Mesenchymal stem cell (in vitro differentiated cells and primary cell): ENCODE results near the gene ZNF33B.
"Not testable (repeated sequence)": the region's sequence is repeated elsewhere in the genome, so short reads cannot be mapped to it uniquely, and the experiment has no call there.

Experiments
- DNase-seq: peaks from one replicate; pipeline ENCODE4 v3.0.0-alpha.2; 2013
- H2AFZ ChIP-seq: one replicate; pipeline ENCODE4 v1.6.1; 2013; ENCODE audit warnings: low read depth, mild to moderate bottlenecking, control low read depth, inconsistent platforms, low read length, moderate library complexity
- H2AK5ac ChIP-seq: 2 replicates; pipeline ENCODE4 v1.6.1; 2013; ENCODE audit warnings: low read length, moderate library complexity, mild to moderate bottlenecking, inconsistent platforms; ENCODE audit not compliant: severe bottlenecking
- H2BK120ac ChIP-seq: one replicate; pipeline ENCODE4 v1.6.1; 2013; ENCODE audit warnings: low read depth, mild to moderate bottlenecking, inconsistent platforms, low read length, moderate library complexity
- H2BK12ac ChIP-seq, 2 experiments: one replicate each; pipeline ENCODE4 v1.6.1; 2013; ENCODE audit warnings: inconsistent platforms in 2 of 2, low read length in 2 of 2, mild to moderate bottlenecking in 2 of 2, moderate library complexity in 2 of 2, control low read depth in 1 of 2
- H2BK15ac ChIP-seq: one replicate; pipeline ENCODE4 v1.6.1; 2013; ENCODE audit warnings: mild to moderate bottlenecking, low read depth, inconsistent platforms; ENCODE audit not compliant: poor library complexity, severe bottlenecking
- H2BK5ac ChIP-seq: 2 replicates; pipeline ENCODE4 v1.6.1; 2013; ENCODE audit warnings: low read depth, mild to moderate bottlenecking, low read length, control low read depth, inconsistent platforms; ENCODE audit not compliant: poor library complexity, severe bottlenecking
- H3K14ac ChIP-seq, 2 experiments: one replicate each; pipeline ENCODE4 v1.6.1; 2013; ENCODE audit warnings: inconsistent platforms in 2 of 2, low read length in 2 of 2, control low read depth in 1 of 2, mild to moderate bottlenecking in 1 of 2, moderate library complexity in 1 of 2
- H3K18ac ChIP-seq, 2 experiments: one replicate each; pipeline ENCODE4 v1.6.1; 2013; ENCODE audit warnings: inconsistent platforms in 2 of 2, low read length in 2 of 2, control low read depth in 1 of 2, low read depth in 1 of 2, mild to moderate bottlenecking in 1 of 2
- H3K23ac ChIP-seq, 2 experiments: one replicate each; pipeline ENCODE4 v1.6.1; 2013; ENCODE audit warnings: inconsistent platforms in 2 of 2, low read length in 2 of 2, mild to moderate bottlenecking in 2 of 2, moderate library complexity in 2 of 2, control low read depth in 1 of 2
- H3K27ac ChIP-seq: 2 replicates; pipeline ENCODE4 v1.5.1; 2013; ENCODE audit warnings: mild to moderate bottlenecking, moderate library complexity, low read length, control low read depth, inconsistent platforms; ENCODE audit not compliant: poor library complexity, severe bottlenecking
- H3K27me3 ChIP-seq, 2 experiments: 2 replicates each; pipeline versions ENCODE4 v1.6.1 to v1.7.0; 2013; ENCODE audit warnings: low read length in 2 of 2, mild to moderate bottlenecking in 2 of 2, moderate library complexity in 2 of 2, control low read depth in 1 of 2, inconsistent platforms in 1 of 2; ENCODE audit not compliant: control insufficient read depth in 1 of 2, insufficient read depth in 1 of 2
- H3K36me3 ChIP-seq, 2 experiments: 2 replicates each; pipeline versions ENCODE4 v1.6.1 to v1.7.0; 2013; ENCODE audit warnings: low read length in 2 of 2, control low read depth in 1 of 2, inconsistent platforms in 1 of 2, low read depth in 1 of 2, mild to moderate bottlenecking in 1 of 2; ENCODE audit not compliant: insufficient read depth in 2 of 2, control insufficient read depth in 1 of 2
- H3K4ac ChIP-seq, 2 experiments: one replicate each; pipeline ENCODE4 v1.6.1; 2013; ENCODE audit warnings: inconsistent platforms in 2 of 2, low read length in 2 of 2, mild to moderate bottlenecking in 2 of 2, moderate library complexity in 2 of 2, control low read depth in 1 of 2, low read depth in 1 of 2
- H3K4me1 ChIP-seq: 2 replicates; pipeline ENCODE4 v1.6.1; 2013; ENCODE audit warnings: low read depth, low read length, control low read depth; ENCODE audit not compliant: control insufficient read depth, insufficient read depth
- H3K4me2 ChIP-seq: 2 replicates; pipeline ENCODE4 v1.6.1; 2013; ENCODE audit warnings: low read length, mild to moderate bottlenecking, inconsistent platforms; ENCODE audit not compliant: poor library complexity, severe bottlenecking
- H3K4me3 ChIP-seq, 2 experiments: 2 replicates each; pipeline versions ENCODE4 v1.5.1 to v1.7.0; 2013; ENCODE audit warnings: low read length in 2 of 2, mild to moderate bottlenecking in 2 of 2, control low read depth in 1 of 2, low read depth in 1 of 2; ENCODE audit not compliant: insufficient read depth in 1 of 2
- H3K79me1 ChIP-seq: replicated peaks from 2 replicates; pipeline ENCODE4 v1.6.1; 2013; ENCODE audit warnings: mild to moderate bottlenecking, control low read depth, low read length, inconsistent platforms; ENCODE audit not compliant: poor library complexity, severe bottlenecking
- H3K9ac ChIP-seq: 2 replicates; pipeline ENCODE4 v1.7.0; 2013; ENCODE audit warnings: mild to moderate bottlenecking, low read length, moderate library complexity
- H3K9me3 ChIP-seq: 2 replicates; pipeline ENCODE4 v1.7.0; 2013; ENCODE audit warnings: mild to moderate bottlenecking, low read length; ENCODE audit not compliant: control insufficient read depth
- H4K8ac ChIP-seq: one replicate; pipeline ENCODE4 v1.6.1; 2013; ENCODE audit warnings: inconsistent platforms, mild to moderate bottlenecking, low read length, moderate library complexity
- H4K91ac ChIP-seq: one replicate; pipeline ENCODE4 v1.6.1; 2013; ENCODE audit warnings: mild to moderate bottlenecking, low read length, inconsistent platforms
- WGBS: methylation state at CpG from one replicate; pipeline ENCODE4 v1.1.7; 2013; ENCODE audit warnings: mixed read lengths; 5-methylcytosine and 5-hydroxymethylcytosine counted together

The ZNF33B gene

DNA sequence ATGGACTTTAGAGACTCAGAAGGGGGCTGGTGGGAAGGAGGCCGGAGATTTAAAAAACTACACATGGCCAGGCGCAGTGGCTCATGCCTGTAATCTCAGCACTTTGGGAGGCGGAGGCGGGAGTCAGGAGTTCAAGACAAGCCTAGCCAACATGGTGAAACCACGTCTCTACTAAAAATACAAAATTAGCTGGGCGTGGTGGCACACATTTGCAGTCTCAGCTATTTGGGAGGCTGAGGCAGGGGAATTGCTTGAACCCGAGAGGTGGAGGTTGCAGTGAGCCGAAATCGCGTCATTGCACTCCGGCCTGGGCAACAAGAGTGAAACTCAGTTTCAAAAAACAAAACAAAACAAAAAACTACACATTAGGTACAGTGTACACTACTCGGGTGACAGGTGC is 84.8 kb downstream of the ZNF33B start:
- H3K4me3 ChIP-seq, result peak overlapping the region in 1 of 2 experiments; percentile 99
- not testable (repeated sequence) for H4K8ac ChIP-seq, H2BK120ac ChIP-seq, H4K91ac ChIP-seq, H3K4me2 ChIP-seq, H3K18ac ChIP-seq, H2BK5ac ChIP-seq, DNase-seq, H3K36me3 ChIP-seq, H3K9me3 ChIP-seq, H2BK12ac ChIP-seq, H2AK5ac ChIP-seq, H3K23ac ChIP-seq, H2BK15ac ChIP-seq, H3K27me3 ChIP-seq, H3K14ac ChIP-seq, H3K4ac ChIP-seq, H3K27ac ChIP-seq
- H2AFZ ChIP-seq, result peak overlapping the region; percentile 29
- H3K9ac ChIP-seq, result peak overlapping the region; percentile 88
- peaks cover 11% of the 10 kb centered on the region for H3K4me1 ChIP-seq
- 91% methylated on average over 12 of the region's 12 CpGs for WGBS
- H3K79me1 ChIP-seq, result peaks cover 13% of the 10 kb centered on the region

DNA sequence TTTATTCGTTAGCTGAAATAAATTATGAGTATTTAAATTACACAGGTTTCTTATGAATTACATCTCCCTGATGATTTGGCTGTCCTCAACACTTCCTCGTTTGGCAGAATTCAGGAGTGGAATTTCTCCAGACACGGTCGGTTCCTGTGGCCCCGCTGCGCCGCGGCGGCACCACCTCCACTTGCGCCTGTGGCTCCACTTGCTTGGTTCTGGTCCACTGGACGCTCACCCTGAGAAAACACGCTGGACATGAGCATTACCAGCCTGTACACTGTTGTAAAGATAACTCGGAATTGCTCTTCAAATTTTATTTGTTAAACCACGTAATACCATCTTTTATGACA is 85.3 kb downstream of the ZNF33B start:
- peak overlapping the region; percentile 93 for H2AFZ ChIP-seq
- no peak overlapping the region for H3K4ac ChIP-seq
- no peak overlapping the region for H4K91ac ChIP-seq
- peaks cover 0 to 11% of the 10 kb centered on the region in 2 experiments for H3K36me3 ChIP-seq
- no peak overlapping the region for H3K18ac ChIP-seq
- no peak overlapping the region for H3K23ac ChIP-seq
- H3K4me2 ChIP-seq, result peak overlapping the region; percentile 98
- peaks cover 11% of the 10 kb centered on the region for H3K4me1 ChIP-seq
- no peak overlapping the region for H2BK15ac ChIP-seq
- H2BK12ac ChIP-seq, result no peak overlapping the region
- no peak overlapping the region for H2BK5ac ChIP-seq
- peaks cover 13% of the 10 kb centered on the region for H3K79me1 ChIP-seq
- H3K4me3 ChIP-seq, result peak overlapping the region; percentile 59 to 99
- no peaks in the 10 kb centered on the region for H3K9me3 ChIP-seq
- H2AK5ac ChIP-seq, result no peak overlapping the region
- no peak for DNase-seq
- no peak overlapping the region for H2BK120ac ChIP-seq
- no peak overlapping the region for H3K14ac ChIP-seq
- H3K27me3 ChIP-seq, result no peaks in the 10 kb centered on the region
- WGBS, result 1% methylated on average over 12 of the region's 14 CpGs
- H3K9ac ChIP-seq, result peak overlapping the region; percentile 88
- peak overlapping the region; percentile 59 for H4K8ac ChIP-seq
- peak overlapping the region; percentile 41 for H3K27ac ChIP-seq

DNA sequence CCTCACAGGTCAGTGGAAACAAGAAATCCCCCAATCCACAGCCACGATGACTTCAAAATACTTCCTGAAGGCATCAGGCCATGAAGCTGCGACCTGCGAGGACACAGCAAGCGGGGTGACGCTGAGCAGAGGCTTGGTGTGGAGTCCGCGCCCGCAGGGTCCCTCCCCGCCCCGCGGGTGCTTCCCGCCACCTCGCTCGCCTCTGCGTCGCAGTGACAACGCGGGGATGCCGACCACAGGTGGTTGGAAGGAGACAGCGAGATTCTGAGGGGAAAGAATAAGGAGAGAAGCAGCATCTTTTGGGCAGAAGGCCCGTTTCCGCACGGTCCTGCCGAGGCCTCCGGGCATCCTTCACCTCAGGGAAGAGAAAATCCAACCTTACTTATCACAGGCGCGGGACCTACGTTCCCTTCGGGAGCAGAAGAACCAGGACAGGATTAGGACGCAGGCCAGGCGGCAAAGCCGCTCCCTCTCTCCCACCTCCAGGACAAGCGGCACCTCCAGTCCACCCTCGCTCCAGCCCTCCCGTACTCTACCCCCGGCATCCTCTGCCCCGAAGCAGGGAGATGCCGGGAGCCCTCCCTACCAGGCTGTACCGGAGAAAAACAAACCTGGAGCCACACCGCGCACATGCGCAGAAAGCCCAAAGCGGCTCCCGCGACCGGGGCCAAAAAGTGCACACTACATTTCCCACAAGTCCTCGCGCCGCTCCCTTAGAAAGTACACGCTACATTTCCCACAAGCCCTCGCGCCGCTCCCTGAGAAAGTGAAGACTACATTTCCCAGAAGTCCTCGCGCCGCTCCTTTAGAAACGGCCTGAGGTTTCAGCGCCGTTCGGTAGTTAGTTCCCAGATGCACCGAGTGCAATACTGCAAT is 85.9 kb downstream of the ZNF33B start:
- WGBS, result under 1% methylated on average over 47 of the region's 61 CpGs
- peak overlapping the region; percentile 88 for H3K9ac ChIP-seq
- H2BK12ac ChIP-seq, result no peak overlapping the region
- H3K14ac ChIP-seq, result peak overlapping the region in 1 of 2 experiments; percentile 84
- H3K9me3 ChIP-seq, result no peaks in the 10 kb centered on the region
- H3K23ac ChIP-seq, result no peak overlapping the region
- H4K91ac ChIP-seq, result no peak overlapping the region
- peaks cover 13% of the 10 kb centered on the region for H3K79me1 ChIP-seq
- peak overlapping the region; percentile 69 to 99 for H3K4me3 ChIP-seq
- H2BK5ac ChIP-seq, result no peak overlapping the region
- H2AK5ac ChIP-seq, result no peak overlapping the region
- H2BK15ac ChIP-seq, result no peak overlapping the region
- DNase-seq, result peak; percentile 98
- no peak overlapping the region for H2BK120ac ChIP-seq
- H4K8ac ChIP-seq, result peak overlapping the region; percentile 75
- peak overlapping the region; percentile 98 for H3K4me2 ChIP-seq
- H3K4me1 ChIP-seq, result peaks cover 11% of the 10 kb centered on the region
- H2AFZ ChIP-seq, result peak overlapping the region; percentile 93
- peak overlapping the region; percentile 6 for H3K27ac ChIP-seq
- H3K36me3 ChIP-seq, result peaks cover 0 to 12% of the 10 kb centered on the region in 2 experiments
- peak overlapping the region; percentile 16 to 51 for H3K18ac ChIP-seq
- no peak overlapping the region for H3K4ac ChIP-seq
- no peaks in the 10 kb centered on the region for H3K27me3 ChIP-seq

DNA sequence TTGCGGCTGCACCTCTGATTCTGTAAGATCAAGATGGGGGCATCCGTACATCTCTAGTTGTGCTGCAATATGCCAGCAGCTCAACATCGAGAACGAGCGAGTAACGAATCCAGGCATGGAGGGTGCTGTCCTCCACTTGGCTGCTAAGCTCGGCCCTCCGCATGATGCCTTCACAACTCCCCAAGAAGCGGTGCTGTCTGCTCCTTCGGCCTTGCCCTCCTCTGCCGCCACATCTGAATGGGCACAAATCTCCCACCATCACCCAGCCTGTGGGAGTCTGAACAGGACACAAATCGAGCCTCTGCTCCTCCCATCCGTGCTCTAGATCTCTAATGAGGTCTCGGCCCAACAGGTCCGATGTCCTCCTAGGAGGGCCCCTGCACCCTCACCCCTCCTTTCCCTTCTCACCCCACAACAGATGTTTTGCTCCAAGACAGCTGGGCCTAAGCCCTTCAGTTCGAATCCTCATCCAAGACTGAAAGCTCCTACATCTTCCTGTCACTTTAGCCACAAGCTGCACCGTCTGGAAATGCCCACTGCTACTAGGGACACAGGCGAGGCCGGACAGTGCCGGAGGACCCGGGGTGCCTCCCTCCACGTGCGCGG is 86.7 kb downstream of the ZNF33B start:
- Histone ChIP-seq H3K79me1 (peaks cover 13% of the 10 kb centered on the region), H3K9me3 (no peaks in the 10 kb centered on the region)

More for the DNA sequence above, 86.7 kb downstream of the ZNF33B start:
- Histone ChIP-seq H3K14ac (no peak overlapping the region), H3K18ac (no peak overlapping the region), H3K23ac (no peak overlapping the region), H3K27ac (no peak overlapping the region), H4K8ac (peak overlapping the region; percentile 71), H3K4ac (peak overlapping the region in 1 of 2 experiments; percentile 3), H4K91ac (no peak overlapping the region), H2BK120ac (no peak overlapping the region), H2BK15ac (no peak overlapping the region), H2BK5ac (no peak overlapping the region), H3K9ac (peak overlapping the region; percentile 88), H3K4me2 (peak overlapping the region; percentile 88), H2AK5ac (no peak overlapping the region), H3K4me3 (peak overlapping the region; percentile 69 to 99), H3K36me3 (peaks cover 0 to 12% of the 10 kb centered on the region in 2 experiments), H2BK12ac (no peak overlapping the region), H2AFZ (peak overlapping the region; percentile 93), H3K4me1 (peaks cover 11% of the 10 kb centered on the region), H3K27me3 (no peaks in the 10 kb centered on the region)
- 86% methylated on average over 21 of the region's 24 CpGs for WGBS
- no peak for DNase-seq
